NCI-H146 treated with DMSO at 0.1 percent for 48 hours (cell line): ENCODE measurements around the gene IFITM10.

Source experiments
- DNase-seq: peaks from one replicate; lab custom pipeline; 2025; ENCODE audit not compliant: unreplicated experiment; lab: John Stamatoyannopoulos, UW

Gene IFITM10

GRCh38 chr11:1750481-1750839 lies at the start of gene IFITM10:
IFITM10 (minus strand) TSS chr11:1750595; CDS start chr11:1750442, 153 bp downstream.
- no peak for DNase-seq

GRCh38 chr11:1797391-1798125 lies 47.2 kb upstream of the IFITM10 start:
- no peak for DNase-seq

GRCh38 chr11:1796413-1797011 lies 46.1 kb upstream of the IFITM10 start:
- no peak for DNase-seq

- DNase-seq, result no peak
These were observed 42.7 kb upstream of the IFITM10 start for GRCh38 chr11:1793081-1793480.

- no peak for DNase-seq
These were observed 42.1 kb upstream of the IFITM10 start for GRCh38 chr11:1792461-1792860.

- DNase-seq, result no peak
These were observed 41.5 kb upstream of the IFITM10 start for GRCh38 chr11:1791912-1792311.

- DNase-seq, result no peak
These were observed 36.1 kb upstream of the IFITM10 start for GRCh38 chr11:1786466-1786865.

GRCh38 chr11:1785749-1786413 lies 35.5 kb upstream of the IFITM10 start:
- DNase-seq, result no peak

- DNase-seq, result no peak
These were observed 34.6 kb upstream of the IFITM10 start for GRCh38 chr11:1784761-1785650.

GRCh38 chr11:1783725-1784529 lies 33.5 kb upstream of the IFITM10 start:
- peak; percentile 69 for DNase-seq

- DNase-seq, result no peak
These were observed 32.7 kb upstream of the IFITM10 start for GRCh38 chr11:1782831-1783724.

GRCh38 chr11:1782031-1782590 lies 31.7 kb upstream of the IFITM10 start:
- DNase-seq, result no peak

- no peak for DNase-seq
These were observed 31.2 kb upstream of the IFITM10 start for GRCh38 chr11:1781593-1781975.

GRCh38 chr11:1780700-1781592 lies 30.6 kb upstream of the IFITM10 start:
- DNase-seq, result no peak

GRCh38 chr11:1779806-1780699 lies 29.7 kb upstream of the IFITM10 start:
- no peak for DNase-seq

- DNase-seq, result no peak
These were observed 28.8 kb upstream of the IFITM10 start for GRCh38 chr11:1779034-1779805.
